HEK293 (cell line): ENCODE data around the gene SHISA9.

ENCODE experiments used
- CTCF ChIA-PET: fragments of 350-600 bp; formaldehyde crosslinking; extraction: SDS; loops from one replicate; lab custom pipeline; 2021; ENCODE audit warnings: antibody characterized with exemption; lab: Yijun Ruan, JAX
- POLR2A ChIA-PET: fragments of 300-600 bp; formaldehyde crosslinking; extraction: SDS; loops from one replicate; lab custom pipeline; 2020; ENCODE audit warnings: antibody characterized with exemption, inconsistent platforms; lab: Yijun Ruan, JAX
- H3K27ac ChIP-seq: fragments of 200-500 bp; sonication (Bioruptor generic); 2 replicates; pipeline ENCODE4 v1.5.1; 2014; ENCODE audit warnings: low read depth, low read length, control low read depth, inconsistent platforms; ENCODE audit errors: extremely low read depth
- H3K36me3 ChIP-seq, 2 experiments: fragments of 200-500 bp in 1 of 2; sonication (Bioruptor generic) in 1 of 2; 1 replicate in 1 of 2; 2 replicates in 1 of 2; pipeline ENCODE4 v1.5.1; 2014 to 2017; ENCODE audit warnings: inconsistent platforms in 2 of 2, low read length in 2 of 2; ENCODE audit not compliant: control insufficient read depth in 2 of 2, insufficient read depth in 1 of 2
- H3K4me1 ChIP-seq: fragments of 200-500 bp; sonication (Bioruptor generic); 2 replicates; pipeline ENCODE4 v1.5.1; 2014; ENCODE audit warnings: mild to moderate bottlenecking, low read length, inconsistent platforms; ENCODE audit not compliant: control insufficient read depth, insufficient read depth
- H3K4me3 ChIP-seq: 2 replicates; pipeline ENCODE4 v1.5.1; 2011; ENCODE audit warnings: low read depth, mild to moderate bottlenecking, control low read depth, low read length, moderate library complexity
- H3K9me3 ChIP-seq: fragments of 200-500 bp; sonication (Bioruptor generic); 2 replicates; pipeline ENCODE4 v1.5.1; 2014; ENCODE audit warnings: low read depth, low read length, inconsistent platforms; ENCODE audit not compliant: control insufficient read depth, insufficient read depth
- ATF2 ChIP-seq: fragments of 450-650 bp; formaldehyde crosslinking; IDR thresholded peaks from 2 replicates; pipeline ENCODE4 v1.5.1; 2016; ENCODE audit warnings: missing biosample characterization, missing genetic modification characterization, low read depth
- BCL11B ChIP-seq: fragments of 450-650 bp; formaldehyde crosslinking; IDR thresholded peaks from 2 replicates; pipeline ENCODE4 v1.5.1; 2016; ENCODE audit warnings: low read depth, missing biosample characterization, missing genetic modification characterization
- KLF9 ChIP-seq: fragments of 450-650 bp; formaldehyde crosslinking; IDR thresholded peaks from 2 replicates; pipeline ENCODE4 v1.5.1; 2016; ENCODE audit warnings: missing biosample characterization, missing genetic modification characterization, low read depth
- PRDM6 ChIP-seq: fragments of 450-650 bp; formaldehyde crosslinking; IDR thresholded peaks from 2 replicates; pipeline ENCODE4 v1.5.1; 2017; ENCODE audit warnings: missing biosample characterization, missing genetic modification characterization
- SCRT1 ChIP-seq: fragments of 450-650 bp; formaldehyde crosslinking; IDR thresholded peaks from 2 replicates; pipeline ENCODE4 v1.5.1; 2016; ENCODE audit warnings: missing biosample characterization, missing genetic modification characterization, borderline replicate concordance
- SP3 ChIP-seq: fragments of 450-650 bp; formaldehyde crosslinking; IDR thresholded peaks from 2 replicates; pipeline ENCODE4 v1.5.1; 2016; ENCODE audit warnings: missing biosample characterization, missing genetic modification characterization
- YY1 ChIP-seq: fragments of 450-650 bp; formaldehyde crosslinking; IDR thresholded peaks from 2 replicates; pipeline ENCODE4 v1.5.1; 2018; ENCODE audit warnings: missing biosample characterization, missing genetic modification characterization
- ZBTB26 ChIP-seq: fragments of 450-650 bp; formaldehyde crosslinking; optimal IDR thresholded peaks from 2 replicates; pipeline ENCODE3; 2016; ENCODE audit warnings: missing biosample characterization, mild to moderate bottlenecking, missing genetic modification characterization
- ZBTB8A ChIP-seq: fragments of 450-650 bp; formaldehyde crosslinking; IDR thresholded peaks from 2 replicates; pipeline ENCODE4 v1.5.1; 2016; ENCODE audit warnings: missing biosample characterization, missing genetic modification characterization
- ZNF121 ChIP-seq: fragments of 450-650 bp; formaldehyde crosslinking; IDR thresholded peaks from 2 replicates; pipeline ENCODE4 v1.5.1; 2016; ENCODE audit warnings: missing biosample characterization, missing genetic modification characterization
- ZNF146 ChIP-seq: fragments of 450-650 bp; formaldehyde crosslinking; IDR thresholded peaks from 2 replicates; pipeline ENCODE4 v1.5.1; 2016; ENCODE audit warnings: missing biosample characterization, missing genetic modification characterization
- ZNF155 ChIP-seq: fragments of 450-650 bp; formaldehyde crosslinking; IDR thresholded peaks from 2 replicates; pipeline ENCODE4 v1.5.1; 2016; ENCODE audit warnings: missing biosample characterization, missing genetic modification characterization
- ZNF169 ChIP-seq: fragments of 450-650 bp; formaldehyde crosslinking; IDR thresholded peaks from 2 replicates; pipeline ENCODE4 v1.5.1; 2016; ENCODE audit warnings: missing biosample characterization, missing genetic modification characterization
- ZNF2 ChIP-seq: fragments of 450-650 bp; formaldehyde crosslinking; IDR thresholded peaks from 2 replicates; pipeline ENCODE4 v1.5.1; 2016; ENCODE audit warnings: missing biosample characterization, missing genetic modification characterization
- ZNF239 ChIP-seq: fragments of 450-650 bp; formaldehyde crosslinking; IDR thresholded peaks from 2 replicates; pipeline ENCODE4 v1.5.1; 2016; ENCODE audit warnings: missing biosample characterization, missing genetic modification characterization
- ZNF274 ChIP-seq, 2 experiments: fragments of 200-500 bp in 1 of 2; fragments of 450-650 bp in 1 of 2; sonication (Bioruptor generic) in 1 of 2; formaldehyde crosslinking in 1 of 2; IDR thresholded peaks; 2 replicates each; pipeline versions ENCODE4 v1.5.1 to v1.6.1; 2014 to 2016; ENCODE audit warnings: borderline replicate concordance in 1 of 2, inconsistent platforms in 1 of 2, low read length in 1 of 2, missing biosample characterization in 1 of 2, missing genetic modification characterization in 1 of 2
- ZNF280C ChIP-seq: fragments of 450-650 bp; formaldehyde crosslinking; IDR thresholded peaks from 2 replicates; pipeline ENCODE4 v1.5.1; 2016; ENCODE audit warnings: missing biosample characterization, missing genetic modification characterization
- ZNF311 ChIP-seq: fragments of 450-650 bp; formaldehyde crosslinking; IDR thresholded peaks from 2 replicates; pipeline ENCODE4 v1.5.1; 2017; ENCODE audit warnings: missing biosample characterization, missing genetic modification characterization, borderline replicate concordance
- ZNF350 ChIP-seq: fragments of 450-650 bp; formaldehyde crosslinking; IDR thresholded peaks from 2 replicates; pipeline ENCODE4 v1.5.0; 2017; ENCODE audit warnings: missing biosample characterization, mild to moderate bottlenecking, missing genetic modification characterization
- ZNF366 ChIP-seq: fragments of 450-650 bp; formaldehyde crosslinking; conservative IDR thresholded peaks from 2 replicates; pipeline ENCODE4 v1.5.1; 2016; ENCODE audit warnings: missing biosample characterization, missing genetic modification characterization
- ZNF391 ChIP-seq: fragments of 450-650 bp; formaldehyde crosslinking; IDR thresholded peaks from 2 replicates; pipeline ENCODE4 v1.5.1; 2016; ENCODE audit warnings: low read depth, missing biosample characterization, missing genetic modification characterization, borderline replicate concordance
- ZNF416 ChIP-seq: fragments of 450-650 bp; formaldehyde crosslinking; IDR thresholded peaks from 2 replicates; pipeline ENCODE4 v1.5.1; 2016; ENCODE audit warnings: missing biosample characterization, missing genetic modification characterization
- ZNF530 ChIP-seq: fragments of 450-650 bp; formaldehyde crosslinking; IDR thresholded peaks from 2 replicates; pipeline ENCODE4 v1.5.1; 2016; ENCODE audit warnings: low read depth, missing biosample characterization, missing genetic modification characterization
- ZNF571 ChIP-seq: fragments of 450-650 bp; formaldehyde crosslinking; IDR thresholded peaks from 2 replicates; pipeline ENCODE4 v1.5.0; 2017; ENCODE audit warnings: missing biosample characterization, missing genetic modification characterization
- ZNF654 ChIP-seq: fragments of 450-650 bp; formaldehyde crosslinking; IDR thresholded peaks from 2 replicates; pipeline ENCODE4 v1.5.1; 2016; ENCODE audit warnings: low read depth, missing biosample characterization, missing genetic modification characterization
- TF ChIP-seq, protein P1 (sequence below): fragments of 450-650 bp; formaldehyde crosslinking; IDR thresholded peaks from 2 replicates; pipeline ENCODE4 v1.5.1; 2016; ENCODE audit warnings: missing biosample characterization, missing genetic modification characterization

SHISA9 gene

DNA sequence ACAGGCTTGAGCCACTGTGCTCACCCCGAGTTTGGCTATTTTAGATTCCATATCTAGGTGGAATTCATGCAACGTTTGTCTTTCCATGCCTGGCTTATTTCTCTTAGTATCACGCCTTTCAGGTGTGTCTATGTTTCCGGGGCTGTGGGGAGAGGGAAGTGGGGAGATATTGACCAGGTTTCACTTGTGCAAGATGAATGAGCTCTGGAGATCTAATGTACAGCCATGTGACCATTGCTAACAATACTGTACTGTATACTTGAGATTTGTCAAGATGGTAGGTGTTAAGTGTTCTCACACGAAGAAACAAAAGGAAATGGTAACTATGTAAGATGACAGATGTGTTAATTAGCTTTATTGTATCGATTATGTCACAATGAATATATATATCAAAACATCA is 199.6 kb downstream of the SHISA9 start (continued):
- no peak for TF ChIP-seq YY1 (tag by site-specific recombination)

DNA sequence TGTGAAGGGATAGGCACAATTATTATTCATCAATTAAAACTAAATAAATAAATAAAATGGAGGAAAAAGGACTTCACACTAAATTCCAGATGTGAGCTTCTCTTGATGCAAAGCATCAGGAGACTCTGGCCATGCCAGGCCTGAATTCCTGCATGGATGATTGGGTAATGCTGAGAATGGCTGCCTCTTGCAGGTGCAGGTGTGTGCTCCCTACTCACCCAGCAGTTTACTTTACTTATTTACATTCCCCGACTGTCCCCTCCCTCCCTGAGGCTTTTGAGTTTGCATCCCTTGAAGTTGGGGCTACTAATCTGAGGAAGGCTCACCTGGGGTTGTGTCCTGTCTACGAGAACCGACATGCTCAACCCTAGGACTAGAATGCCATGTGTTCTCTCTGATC is 200.4 kb downstream of the SHISA9 start:
- CTCF ChIA-PET: no interaction called here
- Histone ChIP-seq H3K9me3 (no peaks in the 10 kb centered on the region), H3K4me3 (no peak overlapping the region), H3K36me3 (no peaks in the 10 kb centered on the region), H3K27ac (no peak overlapping the region), H3K4me1 (no peaks in the 10 kb centered on the region)
- POLR2A ChIA-PET: no interaction called here
- TF ChIP-seq ZNF654 (tag by site-specific recombination): no peak
- no peak for TF ChIP-seq SP3 (tag by site-specific recombination)
- no peak for TF ChIP-seq ZNF391 (tag by site-specific recombination)
- TF ChIP-seq ZNF169 (tag by site-specific recombination): no peak
- TF ChIP-seq PRDM6: no peak
- TF ChIP-seq BCL11B (tag by site-specific recombination): no peak
- TF ChIP-seq ZNF311 (tag by site-specific recombination): no peak
- no peak for TF ChIP-seq ZNF530 (tag by site-specific recombination)
- TF ChIP-seq ZBTB8A: no peak
- TF ChIP-seq, protein P1, sequence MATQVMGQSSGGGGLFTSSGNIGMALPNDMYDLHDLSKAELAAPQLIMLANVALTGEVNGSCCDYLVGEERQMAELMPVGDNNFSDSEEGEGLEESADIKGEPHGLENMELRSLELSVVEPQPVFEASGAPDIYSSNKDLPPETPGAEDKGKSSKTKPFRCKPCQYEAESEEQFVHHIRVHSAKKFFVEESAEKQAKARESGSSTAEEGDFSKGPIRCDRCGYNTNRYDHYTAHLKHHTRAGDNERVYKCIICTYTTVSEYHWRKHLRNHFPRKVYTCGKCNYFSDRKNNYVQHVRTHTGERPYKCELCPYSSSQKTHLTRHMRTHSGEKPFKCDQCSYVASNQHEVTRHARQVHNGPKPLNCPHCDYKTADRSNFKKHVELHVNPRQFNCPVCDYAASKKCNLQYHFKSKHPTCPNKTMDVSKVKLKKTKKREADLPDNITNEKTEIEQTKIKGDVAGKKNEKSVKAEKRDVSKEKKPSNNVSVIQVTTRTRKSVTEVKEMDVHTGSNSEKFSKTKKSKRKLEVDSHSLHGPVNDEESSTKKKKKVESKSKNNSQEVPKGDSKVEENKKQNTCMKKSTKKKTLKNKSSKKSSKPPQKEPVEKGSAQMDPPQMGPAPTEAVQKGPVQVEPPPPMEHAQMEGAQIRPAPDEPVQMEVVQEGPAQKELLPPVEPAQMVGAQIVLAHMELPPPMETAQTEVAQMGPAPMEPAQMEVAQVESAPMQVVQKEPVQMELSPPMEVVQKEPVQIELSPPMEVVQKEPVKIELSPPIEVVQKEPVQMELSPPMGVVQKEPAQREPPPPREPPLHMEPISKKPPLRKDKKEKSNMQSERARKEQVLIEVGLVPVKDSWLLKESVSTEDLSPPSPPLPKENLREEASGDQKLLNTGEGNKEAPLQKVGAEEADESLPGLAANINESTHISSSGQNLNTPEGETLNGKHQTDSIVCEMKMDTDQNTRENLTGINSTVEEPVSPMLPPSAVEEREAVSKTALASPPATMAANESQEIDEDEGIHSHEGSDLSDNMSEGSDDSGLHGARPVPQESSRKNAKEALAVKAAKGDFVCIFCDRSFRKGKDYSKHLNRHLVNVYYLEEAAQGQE: no peak
- TF ChIP-seq ZNF2: no peak
- no peak for TF ChIP-seq ZBTB26 (tag by site-specific recombination)
- TF ChIP-seq ZNF146 (tag by site-specific recombination): no peak
- TF ChIP-seq ZNF239 (tag by site-specific recombination): no peak
- TF ChIP-seq ZNF416 (tag by site-specific recombination): no peak
- no peak for TF ChIP-seq ZNF350 (tag by site-specific recombination)
- no peak for TF ChIP-seq ZNF366 (tag by site-specific recombination)

DNA sequence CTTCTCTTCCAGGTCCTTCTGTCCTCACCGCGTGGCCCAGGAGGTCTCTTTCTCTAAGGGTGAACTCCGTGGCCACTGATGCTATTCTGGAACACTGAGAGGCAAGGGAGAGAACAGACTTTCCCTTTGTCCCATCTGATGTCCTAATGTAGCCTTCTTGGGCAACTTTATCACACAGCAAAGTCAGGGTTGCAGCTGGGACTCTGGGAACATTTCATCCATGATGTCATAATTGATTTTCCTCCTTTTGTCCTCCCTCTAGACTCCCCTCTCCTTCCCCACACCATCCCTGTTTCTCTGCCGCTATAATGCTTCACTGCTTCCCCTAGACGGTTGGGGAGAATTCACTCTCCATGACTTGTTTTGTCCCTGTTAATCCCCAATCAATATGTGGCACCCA is 201.0 kb downstream of the SHISA9 start:
- no peaks in the 10 kb centered on the region for H3K36me3 ChIP-seq
- ChIA-PET POLR2A (no interaction called here), CTCF (no interaction called here)
- TF ChIP-seq ATF2 (tag by site-specific recombination): no peak
- no peak for TF ChIP-seq ZNF571 (tag by site-specific recombination)
- no peak for TF ChIP-seq KLF9 (tag by site-specific recombination)
- no peak for TF ChIP-seq ZNF121 (tag by site-specific recombination)
- TF ChIP-seq SCRT1 (tag by site-specific recombination): no peak
- TF ChIP-seq ZNF274 (IDR thresholded peaks at IDR 0.05; ENCODE audit: low read length): no peak
- TF ChIP-seq ZNF274 (tag by site-specific recombination; IDR thresholded peaks at IDR 0.05; ENCODE audit: borderline replicate concordance): no peak
- no peak for TF ChIP-seq ZNF280C
- TF ChIP-seq ZNF155: no peak

More for the DNA sequence above, 201.0 kb downstream of the SHISA9 start:
- Histone ChIP-seq H3K27ac (no peak overlapping the region), H3K4me3 (no peak overlapping the region), H3K9me3 (no peaks in the 10 kb centered on the region), H3K4me1 (no peaks in the 10 kb centered on the region)
